OCI-LY3 (cell line): Measurements from ENCODE around the gene MAN1A2.
"Not testable (repeated sequence)": the region's sequence is repeated elsewhere in the genome, so short reads cannot be mapped to it uniquely, and the experiment has no call there.

Source experiments
- H2AFZ ChIP-seq: fragments of 200-600, 300-600 bp; shearing (Covaris generic); 2 replicates; pipeline ENCODE4 v1.6.0; 2014; ENCODE audit warnings: antibody characterized with exemption, low read depth, low read length
- H3K27ac ChIP-seq: fragments of 200-600, 300-600 bp; sonication (generic); 2 replicates; pipeline ENCODE4 v1.5.1; 2014; ENCODE audit warnings: mild to moderate bottlenecking, low read length, moderate library complexity, mixed read lengths
- H3K27me3 ChIP-seq: fragments of 200-600, 300-600 bp; sonication (generic); 2 replicates; pipeline ENCODE4 v1.6.1; 2014; ENCODE audit warnings: low read depth, low read length, mixed read lengths
- H3K36me3 ChIP-seq: fragments of 200-600, 300-600 bp; sonication (generic); replicated peaks from 2 replicates; pipeline ENCODE3; 2014; ENCODE audit warnings: low read depth, low read length, mixed read lengths
- H3K4me1 ChIP-seq: fragments of 300-600, 200-600 bp; sonication (generic); 2 replicates; pipeline ENCODE4 v1.6.1; 2014; ENCODE audit warnings: low read length, mixed read lengths
- H3K4me2 ChIP-seq: fragments of 200-600, 300-600 bp; sonication (generic); 2 replicates; pipeline ENCODE4 v1.6.1; 2014; ENCODE audit warnings: low read length, mixed read lengths
- H3K4me3 ChIP-seq: fragments of 300-600, 200-600 bp; sonication (generic); 2 replicates; pipeline ENCODE4 v1.5.1; 2014; ENCODE audit warnings: antibody characterized with exemption, mild to moderate bottlenecking, low read length, moderate library complexity
- H3K79me2 ChIP-seq: fragments of 300-600, 200-600 bp; shearing (Covaris generic); 2 replicates; pipeline ENCODE4 v1.6.1; 2014; ENCODE audit warnings: mild to moderate bottlenecking, low read length, mixed read lengths
- H3K9ac ChIP-seq: fragments of 300-600, 200-600 bp; shearing (Covaris generic); 2 replicates; pipeline ENCODE4 v1.6.0; 2014; ENCODE audit warnings: mild to moderate bottlenecking, low read length, moderate library complexity
- H3K9me3 ChIP-seq: fragments of 200-600, 300-600 bp; shearing (Covaris generic); 2 replicates; pipeline ENCODE4 v1.6.1; 2014; ENCODE audit warnings: low read length, mixed read lengths; ENCODE audit not compliant: insufficient read depth
- H4K20me1 ChIP-seq: fragments of 200-600, 300-600 bp; sonication (generic); 2 replicates; pipeline ENCODE4 v1.6.1; 2016; ENCODE audit warnings: low read length, mixed read lengths; ENCODE audit not compliant: insufficient read depth
- EZH2phosphoT487 ChIP-seq: fragments of 200-600 bp; shearing (Covaris generic); IDR thresholded peaks from 2 replicates; pipeline ENCODE4 v1.6.1; 2018; ENCODE audit warnings: antibody characterized with exemption, mixed run types, low read depth
- TF ChIP-seq, protein P1 (sequence below): fragments of 200-600, 300-600 bp; sonication (generic); IDR thresholded peaks from 2 replicates; pipeline ENCODE4 v1.5.1; 2014; ENCODE audit warnings: antibody characterized with exemption, low read length, low read depth

Gene MAN1A2

DNA sequence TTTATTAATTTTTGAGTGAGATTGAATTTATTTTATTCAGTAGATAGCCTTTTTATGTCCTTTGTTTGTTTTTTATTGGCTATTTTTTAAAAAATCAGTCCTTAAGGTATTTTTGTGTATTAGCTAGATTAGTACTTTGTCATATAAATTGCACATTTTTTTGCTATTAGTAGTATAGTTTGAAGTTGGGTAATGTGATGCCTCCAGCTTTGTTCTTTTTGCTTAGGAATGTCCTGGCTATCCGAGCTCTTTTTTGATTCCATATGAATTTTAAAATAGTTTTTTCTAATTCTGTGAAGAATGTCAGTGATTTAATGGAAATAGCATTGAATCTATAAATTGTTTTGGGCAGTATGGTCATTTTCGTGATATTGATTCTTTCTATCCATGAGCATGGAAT, 80.4 kb downstream of the MAN1A2 start:
- H3K79me2 ChIP-seq = no peaks in the 10 kb centered on the region
- H3K4me2 ChIP-seq = no peak overlapping the region
- H2AFZ ChIP-seq = no peak overlapping the region
- no peaks in the 10 kb centered on the region for H3K27me3 ChIP-seq
- no peak overlapping the region for H3K9ac ChIP-seq
- TF ChIP-seq, protein P1, sequence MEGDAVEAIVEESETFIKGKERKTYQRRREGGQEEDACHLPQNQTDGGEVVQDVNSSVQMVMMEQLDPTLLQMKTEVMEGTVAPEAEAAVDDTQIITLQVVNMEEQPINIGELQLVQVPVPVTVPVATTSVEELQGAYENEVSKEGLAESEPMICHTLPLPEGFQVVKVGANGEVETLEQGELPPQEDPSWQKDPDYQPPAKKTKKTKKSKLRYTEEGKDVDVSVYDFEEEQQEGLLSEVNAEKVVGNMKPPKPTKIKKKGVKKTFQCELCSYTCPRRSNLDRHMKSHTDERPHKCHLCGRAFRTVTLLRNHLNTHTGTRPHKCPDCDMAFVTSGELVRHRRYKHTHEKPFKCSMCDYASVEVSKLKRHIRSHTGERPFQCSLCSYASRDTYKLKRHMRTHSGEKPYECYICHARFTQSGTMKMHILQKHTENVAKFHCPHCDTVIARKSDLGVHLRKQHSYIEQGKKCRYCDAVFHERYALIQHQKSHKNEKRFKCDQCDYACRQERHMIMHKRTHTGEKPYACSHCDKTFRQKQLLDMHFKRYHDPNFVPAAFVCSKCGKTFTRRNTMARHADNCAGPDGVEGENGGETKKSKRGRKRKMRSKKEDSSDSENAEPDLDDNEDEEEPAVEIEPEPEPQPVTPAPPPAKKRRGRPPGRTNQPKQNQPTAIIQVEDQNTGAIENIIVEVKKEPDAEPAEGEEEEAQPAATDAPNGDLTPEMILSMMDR = no peak
- no peak for TF ChIP-seq EZH2phosphoT487
- no peaks in the 10 kb centered on the region for H3K4me1 ChIP-seq
- no peak overlapping the region for H3K27ac ChIP-seq
- no peaks in the 10 kb centered on the region for H3K9me3 ChIP-seq
- H3K36me3 ChIP-seq = no peaks in the 10 kb centered on the region
- no peak overlapping the region for H3K4me3 ChIP-seq
- no peaks in the 10 kb centered on the region for H4K20me1 ChIP-seq

DNA sequence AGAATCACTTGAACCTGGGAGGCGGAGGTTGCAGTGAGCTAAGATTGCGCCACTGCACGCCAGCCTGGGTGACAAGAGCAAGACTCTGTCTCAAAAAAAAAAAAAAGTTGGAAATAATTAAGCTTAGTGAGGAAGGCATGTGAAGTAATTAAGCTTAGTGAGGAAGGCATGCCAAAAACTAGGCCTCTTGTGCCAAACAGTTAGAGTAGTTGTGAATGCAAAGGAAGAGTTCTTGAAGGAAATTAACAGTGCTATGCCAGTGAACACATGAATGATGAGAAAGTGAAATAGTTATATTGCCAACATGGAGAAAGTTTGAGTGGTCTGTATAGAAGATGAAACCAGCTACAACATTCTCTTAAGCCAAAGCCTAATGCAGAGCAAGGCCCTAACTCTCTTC, 85.0 kb downstream of the MAN1A2 start:
- H3K27me3 ChIP-seq = no peaks in the 10 kb centered on the region
- no peaks in the 10 kb centered on the region for H3K36me3 ChIP-seq
- no peaks in the 10 kb centered on the region for H3K9me3 ChIP-seq
- H3K27ac ChIP-seq = no peak overlapping the region
- H3K4me1 ChIP-seq = no peaks in the 10 kb centered on the region
- H4K20me1 ChIP-seq = no peaks in the 10 kb centered on the region
- TF ChIP-seq EZH2phosphoT487 = no peak
- TF ChIP-seq, protein P1 = no peak
- no peak overlapping the region for H3K4me3 ChIP-seq
- H2AFZ ChIP-seq = no peak overlapping the region
- H3K79me2 ChIP-seq = no peaks in the 10 kb centered on the region
- no peak overlapping the region for H3K9ac ChIP-seq
- no peak overlapping the region for H3K4me2 ChIP-seq

DNA sequence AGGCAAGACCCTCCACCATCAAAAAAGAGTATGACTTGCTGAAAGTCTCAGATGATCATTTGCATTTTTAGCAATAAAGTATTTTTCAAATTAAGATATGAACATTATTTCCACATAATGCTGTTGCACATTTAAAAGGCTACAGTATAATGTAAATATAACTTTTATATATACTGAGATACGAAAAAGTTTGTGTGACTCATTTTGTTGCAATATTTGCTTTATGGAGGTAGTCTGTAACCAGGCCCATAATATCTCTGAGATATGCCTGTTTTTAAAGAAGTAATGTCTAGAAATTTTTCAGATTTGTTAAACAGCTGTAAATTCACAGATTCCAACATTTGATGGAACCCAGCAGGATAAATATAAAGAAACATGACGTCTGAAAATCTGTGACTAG, 86.7 kb downstream of the MAN1A2 start:
- Histone ChIP-seq H3K9ac (no peak overlapping the region), H3K36me3 (no peaks in the 10 kb centered on the region), H3K27ac (no peak overlapping the region), H3K9me3 (no peaks in the 10 kb centered on the region), H4K20me1 (no peaks in the 10 kb centered on the region), H3K27me3 (no peaks in the 10 kb centered on the region), H3K4me1 (no peaks in the 10 kb centered on the region), H2AFZ (no peak overlapping the region), H3K4me3 (no peak overlapping the region), H3K79me2 (no peaks in the 10 kb centered on the region), H3K4me2 (no peak overlapping the region)
- TF ChIP-seq, protein P1 = no peak
- TF ChIP-seq EZH2phosphoT487 = no peak

DNA sequence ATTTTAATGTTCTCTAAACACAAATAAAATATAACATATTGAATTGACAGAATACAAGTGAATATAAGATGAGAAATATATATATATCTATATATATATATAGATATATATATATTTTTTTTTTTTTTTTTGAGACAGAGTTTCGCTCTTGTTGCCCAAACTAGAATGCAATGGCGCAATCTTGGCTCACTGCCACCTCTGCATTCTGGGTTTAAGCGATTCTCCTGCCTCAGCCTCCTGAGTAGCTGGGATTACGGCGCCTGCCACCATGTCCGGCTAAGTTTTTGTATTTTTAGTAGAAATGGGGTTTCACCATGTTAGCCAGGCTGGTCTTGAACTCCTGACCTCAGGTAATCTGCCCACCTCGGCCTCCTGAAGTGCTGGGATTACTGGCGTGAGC, 91.2 kb downstream of the MAN1A2 start:
- H3K4me3 ChIP-seq, H3K4me1 ChIP-seq, H3K9me3 ChIP-seq, H3K4me2 ChIP-seq, H3K36me3 ChIP-seq, H3K27me3 ChIP-seq, H2AFZ ChIP-seq, H3K27ac ChIP-seq, H3K79me2 ChIP-seq, H4K20me1 ChIP-seq, H3K9ac ChIP-seq: not testable (repeated sequence)

DNA sequence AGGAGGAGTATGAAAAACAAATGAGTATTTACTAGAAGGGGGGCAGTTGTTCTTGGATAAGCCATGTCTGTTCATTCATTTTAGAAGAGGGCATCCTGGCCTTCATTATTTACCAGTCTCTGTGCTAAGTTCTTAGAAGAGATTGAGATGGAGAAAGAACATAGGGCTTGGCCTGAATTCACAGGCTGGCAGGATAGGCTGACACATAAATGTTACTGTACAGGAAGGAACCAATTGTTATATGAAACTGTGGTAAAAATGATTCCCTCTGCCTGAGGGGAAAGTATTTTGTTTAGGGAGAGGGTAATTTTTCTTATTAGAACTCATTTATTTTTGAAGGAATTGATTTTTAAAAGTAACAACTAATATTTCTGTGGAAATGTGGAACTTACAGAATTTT, 99.5 kb downstream of the MAN1A2 start:
- no peaks in the 10 kb centered on the region for H4K20me1 ChIP-seq
- H3K9ac ChIP-seq = no peak overlapping the region
- TF ChIP-seq, protein P1 = no peak
- TF ChIP-seq EZH2phosphoT487 = no peak
- no peaks in the 10 kb centered on the region for H3K79me2 ChIP-seq
- no peak overlapping the region for H3K4me3 ChIP-seq
- H3K27ac ChIP-seq = no peak overlapping the region
- H3K27me3 ChIP-seq = no peaks in the 10 kb centered on the region
- no peak overlapping the region for H3K4me2 ChIP-seq
- no peaks in the 10 kb centered on the region for H3K4me1 ChIP-seq
- H3K9me3 ChIP-seq = no peaks in the 10 kb centered on the region
- no peak overlapping the region for H2AFZ ChIP-seq
- H3K36me3 ChIP-seq = no peaks in the 10 kb centered on the region
